Nephron (organoid): Measurements from ENCODE around the gene PXDC1.

Source experiments
- H3K27ac Mint-ChIP-seq, 3 experiments: 2 replicates each; pipeline ENCODE4 v1.8.0; 2020; ENCODE audit warnings: mixed read lengths in 3 of 3, mild to moderate bottlenecking in 2 of 3, moderate library complexity in 1 of 3
- H3K27me3 Mint-ChIP-seq: 2 replicates; pipeline ENCODE4 v1.8.0; 2021; ENCODE audit warnings: low read depth, mild to moderate bottlenecking, moderate library complexity, mixed read lengths
- H3K36me3 Mint-ChIP-seq: 2 replicates; pipeline ENCODE4 v1.8.0; 2020; ENCODE audit warnings: low read depth, mixed read lengths
- H3K4me1 Mint-ChIP-seq: 2 replicates; pipeline ENCODE4 v1.8.0; 2020; ENCODE audit warnings: mixed read lengths
- H3K4me3 Mint-ChIP-seq, 3 experiments: 2 replicates each; pipeline ENCODE4 v1.8.0; 2020; ENCODE audit warnings: mild to moderate bottlenecking in 3 of 3, mixed read lengths in 3 of 3, moderate library complexity in 2 of 3
- H3K9me3 Mint-ChIP-seq: 2 replicates; pipeline ENCODE4 v1.8.0; 2020; ENCODE audit warnings: mixed read lengths
- CTCF ChIP-seq, 3 experiments: fragments of 200-600 bp; sonication (generic); IDR thresholded peaks; one replicate each; pipeline ENCODE4 v1.5.0; 2021; ENCODE audit warnings: antibody characterized with exemption in 3 of 3; ENCODE audit not compliant: unreplicated experiment in 3 of 3

PXDC1 gene

GRCh38 chr6:3784885-3785744, 33.6 kb upstream of the PXDC1 start:
- Mint-ChIP-seq H3K27ac (no peak overlapping the region), H3K36me3 (no peaks in the 10 kb centered on the region), H3K4me1 (no peaks in the 10 kb centered on the region), H3K4me3 (no peak overlapping the region), H3K9me3 (no peaks in the 10 kb centered on the region), H3K27me3 (peaks cover 6% of the 10 kb centered on the region)
- no peak for TF ChIP-seq CTCF (IDR thresholded peaks at IDR 0.05; ENCODE audit: unreplicated experiment in 3 of 3)

GRCh38 chr6:3784423-3784822, 32.9 kb upstream of the PXDC1 start:
- TF ChIP-seq CTCF (IDR thresholded peaks at IDR 0.05; ENCODE audit: unreplicated experiment in 3 of 3) = no peak
- Mint-ChIP-seq H3K27ac (no peak overlapping the region), H3K36me3 (no peaks in the 10 kb centered on the region), H3K4me1 (no peaks in the 10 kb centered on the region), H3K9me3 (no peaks in the 10 kb centered on the region), H3K4me3 (no peak overlapping the region), H3K27me3 (peaks cover 9% of the 10 kb centered on the region)

- Mint-ChIP-seq H3K4me1 (no peaks in the 10 kb centered on the region), H3K27ac (no peak overlapping the region), H3K27me3 (peaks cover 10% of the 10 kb centered on the region), H3K36me3 (no peaks in the 10 kb centered on the region), H3K4me3 (no peak overlapping the region), H3K9me3 (no peaks in the 10 kb centered on the region)
- TF ChIP-seq CTCF (IDR thresholded peaks at IDR 0.05; ENCODE audit: unreplicated experiment in 3 of 3) = no peak
These were observed 31.6 kb upstream of the PXDC1 start for GRCh38 chr6:3782876-3783832.

- Mint-ChIP-seq H3K4me1 (no peaks in the 10 kb centered on the region), H3K9me3 (no peaks in the 10 kb centered on the region), H3K36me3 (no peaks in the 10 kb centered on the region), H3K4me3 (no peak overlapping the region), H3K27ac (no peak overlapping the region), H3K27me3 (peaks cover 10% of the 10 kb centered on the region)
- TF ChIP-seq CTCF (IDR thresholded peaks at IDR 0.05; ENCODE audit: unreplicated experiment in 3 of 3) = no peak
These were observed 30.0 kb upstream of the PXDC1 start for GRCh38 chr6:3781504-3781903.

GRCh38 chr6:3779574-3779849, 28.0 kb upstream of the PXDC1 start:
- Mint-ChIP-seq H3K27me3 (peaks cover 10% of the 10 kb centered on the region), H3K27ac (no peak overlapping the region), H3K9me3 (no peaks in the 10 kb centered on the region), H3K4me1 (no peaks in the 10 kb centered on the region), H3K36me3 (no peaks in the 10 kb centered on the region), H3K4me3 (no peak overlapping the region)
- no peak for TF ChIP-seq CTCF (IDR thresholded peaks at IDR 0.05; ENCODE audit: unreplicated experiment in 3 of 3)
